Measurements from ENCODE around the gene PTHLH.

The PTHLH gene

DNA sequence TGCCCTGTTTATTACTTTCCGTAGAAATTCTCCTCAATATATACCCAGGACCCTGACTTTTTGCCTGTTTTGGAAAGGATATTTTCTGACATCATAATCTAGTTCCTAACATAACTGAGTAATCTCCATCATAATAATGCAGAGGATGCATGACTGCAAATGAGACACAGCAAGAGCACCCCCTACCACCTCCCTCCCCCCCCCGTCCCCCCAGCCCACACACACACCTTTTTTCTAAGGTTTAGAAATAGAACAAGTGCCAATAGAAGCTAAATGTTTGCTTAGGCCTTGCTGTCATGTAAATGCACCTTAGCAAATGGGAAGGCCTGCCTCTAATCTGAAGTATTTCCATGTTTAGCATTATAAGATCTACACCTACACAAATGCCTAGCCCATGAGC is at the start of gene PTHLH:
PTHLH (minus strand) TSS at position 13 of the 400 bp plus-strand sequence. CDS start 3,239 bp downstream, outside the sequence.
- DNase-seq: no peak

DNA sequence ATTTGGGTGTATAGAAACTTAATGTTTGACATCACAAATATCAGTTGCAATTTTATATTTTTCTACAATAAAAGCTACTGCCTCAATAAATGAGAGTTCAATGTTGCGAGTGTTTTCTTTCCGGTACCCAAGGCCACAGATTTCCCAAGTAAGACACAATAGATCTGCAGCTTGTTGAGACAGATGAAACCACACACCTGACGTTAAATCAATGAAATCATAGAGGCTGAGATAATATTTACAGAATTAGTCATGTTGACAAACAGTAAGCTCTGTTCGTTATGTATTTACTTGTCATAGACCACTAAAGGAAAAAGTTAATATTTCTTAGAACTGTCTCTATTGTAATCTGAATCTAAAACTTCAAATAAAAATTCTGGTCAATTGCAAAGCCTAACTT is 49.2 kb upstream of the PTHLH start:
- DNase-seq: no peak

DNA sequence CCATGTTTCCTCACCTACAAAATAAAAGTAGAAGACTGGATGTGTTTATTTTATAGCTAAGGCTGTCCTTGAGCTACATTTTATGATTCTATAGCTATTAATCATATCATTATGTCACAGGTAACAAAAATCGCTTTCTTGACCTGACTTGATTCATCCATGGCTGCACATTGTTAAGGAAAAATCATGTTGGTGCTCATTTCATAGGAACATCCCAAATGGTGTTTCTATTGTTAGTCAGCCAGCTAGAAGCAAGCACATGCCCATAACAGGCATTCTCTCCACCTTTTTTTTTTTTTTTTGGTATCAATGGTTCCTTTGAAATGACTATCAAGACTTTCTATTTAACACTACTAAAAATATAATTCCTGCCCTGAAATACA is 45.3 kb upstream of the PTHLH start:
- DNase-seq: no peak

DNA sequence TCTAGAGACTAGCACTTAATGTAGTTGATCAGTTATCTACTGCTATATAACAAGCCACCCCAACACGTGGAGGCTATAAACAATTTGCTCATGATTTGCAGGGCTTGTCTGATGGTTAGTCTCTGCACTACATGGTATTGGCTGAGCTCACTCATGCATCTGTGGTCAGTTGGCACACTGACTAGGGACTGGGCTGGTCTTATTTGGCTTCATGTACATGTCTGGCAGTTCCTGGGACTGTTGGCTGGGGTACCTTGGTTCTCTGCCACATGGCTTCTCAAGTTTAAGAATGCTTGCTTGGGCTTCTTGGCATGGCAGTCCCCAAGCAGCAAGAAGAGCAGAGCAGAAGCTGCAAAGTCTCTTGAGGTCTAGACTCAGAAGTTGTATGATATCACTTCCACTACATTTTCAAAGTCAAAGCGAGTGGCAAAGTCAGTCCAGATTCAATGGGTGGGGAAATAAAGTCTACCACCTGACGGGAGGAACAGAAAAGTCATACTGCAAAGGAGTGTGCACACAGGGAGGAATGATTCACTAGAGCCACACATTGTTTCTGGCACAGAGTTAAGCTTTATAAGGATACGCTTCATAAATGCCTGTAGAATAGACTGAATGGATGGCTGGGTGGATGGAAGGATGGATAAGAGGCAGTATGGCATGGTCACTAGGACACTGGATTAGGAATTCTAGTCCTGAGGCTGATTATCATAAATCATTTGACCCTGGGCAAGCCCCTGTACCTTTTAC is 44.8 kb upstream of the PTHLH start:
- no peak for DNase-seq

DNA sequence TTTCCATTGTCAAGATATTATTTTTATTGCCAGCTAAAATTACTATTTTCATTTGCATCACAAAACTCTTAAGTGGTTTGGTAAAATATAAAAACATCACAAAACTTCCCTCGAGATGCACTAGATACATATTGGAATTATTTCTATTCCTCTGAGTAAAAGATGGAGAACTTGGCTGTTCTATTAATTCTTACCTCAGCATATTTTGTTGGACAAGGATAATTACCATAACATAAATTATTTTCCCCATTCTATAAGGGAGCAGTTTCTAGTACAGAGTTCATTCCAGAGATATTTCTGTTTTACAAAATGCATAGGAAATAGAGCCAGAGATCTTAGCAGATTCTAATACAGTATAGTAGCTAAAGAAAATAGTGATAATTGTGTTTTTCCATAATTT is 42.6 kb upstream of the PTHLH start:
- DNase-seq: no peak

DNA sequence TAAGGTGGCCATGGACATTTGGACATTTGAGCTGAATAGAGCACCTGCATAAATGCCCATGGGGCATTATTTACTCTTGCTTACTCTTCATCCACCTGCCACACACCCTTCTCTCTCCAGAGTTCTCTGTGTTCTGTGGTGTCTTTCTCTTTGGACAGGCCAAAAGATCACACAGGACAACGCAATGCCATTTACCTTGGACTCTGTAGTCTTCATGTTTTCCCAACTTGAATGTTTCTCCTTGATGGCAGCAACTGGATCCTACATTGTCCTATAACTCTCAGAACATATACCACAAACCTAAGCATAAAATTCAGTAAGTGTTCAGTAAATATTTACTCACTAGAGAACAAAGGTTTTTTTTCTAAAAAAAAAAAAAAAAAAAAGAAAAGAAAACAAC is 41.7 kb upstream of the PTHLH start:
- DNase-seq: no peak

DNA sequence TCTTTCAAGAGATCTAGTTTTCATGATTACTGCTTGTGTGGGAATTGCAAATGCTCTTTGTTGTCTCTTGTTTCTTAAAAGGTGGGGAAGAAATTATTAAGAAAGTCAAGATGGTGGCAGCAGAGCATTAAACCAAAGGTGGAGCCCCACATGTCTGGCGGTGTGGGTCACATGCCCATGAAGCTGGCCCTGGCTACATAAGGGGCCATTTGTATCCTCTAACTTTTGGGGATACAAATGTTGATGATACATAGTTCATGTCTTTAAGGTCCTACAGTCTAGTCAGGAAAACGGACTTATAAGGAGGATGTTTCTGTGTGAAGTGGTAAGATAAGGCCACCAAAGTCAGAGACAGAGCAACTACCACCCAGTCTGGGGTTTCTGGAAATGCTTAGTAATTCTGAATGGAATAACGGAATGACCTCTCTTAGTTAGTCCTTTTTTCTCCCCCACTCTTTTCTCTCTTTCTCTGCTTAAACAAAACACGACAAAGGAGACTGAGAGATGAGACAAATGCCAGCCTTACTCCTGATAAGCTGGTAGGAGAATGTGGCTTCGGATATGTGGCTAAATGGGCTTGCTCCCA is 39.9 kb upstream of the PTHLH start:
- no peak for DNase-seq

DNA sequence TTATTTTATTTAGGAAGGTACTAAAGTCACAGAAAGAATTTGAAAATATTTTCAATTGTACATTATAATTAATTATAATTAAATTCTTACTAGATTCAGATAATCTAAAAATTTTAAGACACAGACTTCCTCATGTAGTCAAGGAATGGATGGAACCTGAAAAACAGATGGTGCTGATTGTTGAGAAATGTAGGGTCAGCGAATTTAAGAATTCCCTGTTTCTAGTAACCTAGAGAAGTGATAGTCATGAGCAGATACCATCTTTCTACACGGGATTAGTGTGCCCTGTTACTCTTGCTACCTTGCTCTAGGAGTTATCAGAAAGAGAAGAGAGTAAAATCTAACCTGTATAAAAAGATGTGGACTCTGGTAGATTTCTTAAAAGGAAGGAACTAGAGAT is 37.5 kb upstream of the PTHLH start:
- no peak for DNase-seq

DNA sequence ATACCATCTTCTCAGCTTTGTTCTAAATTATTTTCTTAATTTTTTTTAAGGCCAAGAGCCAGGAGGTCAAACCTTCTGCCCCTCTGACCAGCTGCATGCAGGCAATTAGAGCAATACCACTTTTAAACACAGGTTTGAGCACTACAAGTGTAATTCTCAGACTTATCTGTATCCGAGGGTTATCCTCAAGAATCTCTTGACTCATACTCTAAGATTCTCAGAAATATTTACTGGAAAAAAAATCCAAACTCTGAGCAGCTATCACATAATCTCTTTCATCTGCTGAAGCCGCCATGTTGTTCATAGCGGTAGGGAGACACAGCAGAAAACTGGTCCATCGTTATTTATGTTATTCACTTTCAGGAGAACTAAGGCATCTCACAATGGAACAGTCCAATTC is 27.4 kb upstream of the PTHLH start:
- no peak for DNase-seq

DNA sequence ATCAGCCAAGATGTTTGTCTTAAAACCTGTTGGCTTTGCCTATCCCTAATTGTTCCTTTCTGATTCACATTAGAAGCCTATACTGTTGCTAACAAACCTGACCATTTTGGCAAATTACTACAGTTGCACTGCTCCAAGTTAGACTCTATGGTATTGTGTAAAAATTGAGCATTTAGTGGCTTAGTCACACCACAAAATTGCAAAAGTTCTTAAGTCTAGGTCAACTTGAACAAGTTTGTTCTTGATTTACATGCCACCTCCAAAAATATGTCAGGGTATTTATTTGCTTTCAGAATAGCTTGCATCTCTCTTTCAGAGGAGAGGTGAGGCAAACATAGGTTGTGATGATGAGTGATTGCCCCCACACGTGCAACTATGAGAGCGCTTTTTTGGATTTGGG is 27.0 kb upstream of the PTHLH start:
- no peak for DNase-seq

DNA sequence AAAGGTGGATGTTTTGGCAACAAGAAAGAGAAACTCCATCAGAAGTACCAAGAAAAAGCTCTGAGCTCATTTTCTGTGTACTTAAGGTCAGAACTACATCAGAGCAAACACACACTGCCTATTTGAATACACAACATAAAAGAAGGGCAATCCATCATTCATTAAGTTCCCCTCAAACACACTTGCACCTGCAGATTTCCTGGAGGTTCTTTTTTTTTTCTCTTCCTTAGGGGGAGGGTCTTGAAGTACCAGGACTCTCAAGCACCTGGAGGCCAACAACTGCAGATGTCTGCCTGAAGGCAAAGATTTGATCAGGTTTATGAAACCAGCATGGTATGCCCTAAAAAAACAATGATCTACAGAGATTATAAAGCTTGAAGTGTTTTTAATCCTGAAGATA is 26.1 kb upstream of the PTHLH start:
- no peak for DNase-seq

DNA sequence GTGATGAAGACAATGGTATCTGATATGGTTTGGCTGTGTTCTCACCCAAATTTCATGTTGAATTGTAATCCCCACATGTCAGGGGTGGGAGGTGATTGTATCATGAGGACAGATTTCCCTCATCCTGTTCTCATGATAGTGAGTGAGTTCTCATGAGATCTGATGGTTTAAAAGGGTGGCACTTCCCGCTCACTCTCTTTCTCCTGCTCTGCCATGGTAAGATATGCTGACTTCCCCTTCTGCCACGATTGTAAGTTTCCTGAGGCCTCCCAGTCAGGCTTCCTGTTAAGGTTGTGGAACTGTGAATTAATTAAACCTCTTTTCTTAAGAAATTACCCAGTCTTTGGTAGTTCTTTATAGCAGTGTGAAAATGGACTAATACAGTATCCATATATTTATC is 25.6 kb upstream of the PTHLH start:
- no peak for DNase-seq

DNA sequence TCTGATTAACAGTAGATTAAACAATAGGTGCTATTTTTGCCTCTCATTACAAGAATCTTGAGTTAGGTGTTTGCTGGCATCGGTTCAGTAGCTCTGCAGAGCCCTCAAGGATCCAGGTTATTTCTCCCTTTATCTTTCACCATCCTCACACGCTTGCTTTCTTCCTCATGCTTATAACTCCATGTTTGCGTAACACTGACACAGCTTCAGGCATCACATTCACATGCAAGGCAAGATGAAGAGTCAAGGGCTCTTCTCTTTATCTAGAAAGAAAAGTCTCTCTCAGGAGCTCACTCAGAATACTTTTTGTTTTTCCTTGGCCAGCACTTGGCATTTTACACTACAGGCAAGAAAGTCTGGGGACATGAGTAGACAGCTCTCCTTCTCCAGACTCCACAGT is 24.2 kb upstream of the PTHLH start:
- DNase-seq: no peak

DNA sequence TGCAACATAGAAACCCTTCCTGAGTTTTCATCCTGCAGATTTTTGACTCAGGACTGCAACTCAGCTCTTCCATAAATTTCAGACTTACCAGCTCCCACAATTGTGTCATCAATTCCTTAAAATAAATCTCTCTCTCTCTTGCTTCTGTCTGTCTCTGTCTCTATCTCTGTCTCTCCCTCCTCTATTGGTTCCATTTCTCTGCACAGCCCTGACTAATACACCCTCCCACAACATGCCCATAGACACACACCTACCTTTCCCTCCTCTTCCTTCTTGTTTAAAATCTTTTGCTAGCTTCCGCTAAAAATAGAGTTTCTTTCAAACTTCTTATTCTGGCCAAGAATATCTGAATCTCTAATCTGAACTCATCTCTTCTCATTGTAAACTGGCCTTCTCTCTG is 22.9 kb upstream of the PTHLH start:
- DNase-seq: no peak

DNA sequence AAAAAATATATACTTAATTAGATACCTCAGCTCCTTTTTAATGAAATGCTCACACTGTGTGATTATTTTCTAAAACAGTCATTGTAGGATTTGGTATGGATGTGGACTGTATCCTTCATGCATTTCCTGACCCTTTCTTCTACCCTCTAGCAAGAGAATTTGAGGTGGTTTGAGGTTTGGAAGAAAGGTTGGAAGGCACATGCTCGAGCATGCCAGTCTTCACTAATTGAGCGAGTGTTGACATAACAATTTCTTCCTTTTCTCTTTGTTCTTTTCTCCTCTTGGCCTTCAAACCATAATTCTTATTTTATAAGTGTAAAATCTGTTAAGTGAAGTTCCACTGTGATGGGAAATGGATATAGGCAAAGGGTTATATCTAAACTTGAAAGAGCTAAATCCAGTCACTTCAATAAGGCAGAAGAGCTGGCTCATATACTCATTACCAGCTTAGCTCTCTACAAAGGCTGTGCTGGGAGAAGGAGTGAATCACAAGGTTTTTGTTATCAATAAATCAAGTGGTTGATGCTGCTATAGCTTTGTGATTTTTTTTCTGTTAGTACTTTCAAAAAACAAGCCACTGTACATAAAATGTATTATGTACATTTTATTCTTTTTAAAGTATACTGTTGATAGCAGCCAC is 16.2 kb upstream of the PTHLH start:
- DNase-seq: no peak

DNA sequence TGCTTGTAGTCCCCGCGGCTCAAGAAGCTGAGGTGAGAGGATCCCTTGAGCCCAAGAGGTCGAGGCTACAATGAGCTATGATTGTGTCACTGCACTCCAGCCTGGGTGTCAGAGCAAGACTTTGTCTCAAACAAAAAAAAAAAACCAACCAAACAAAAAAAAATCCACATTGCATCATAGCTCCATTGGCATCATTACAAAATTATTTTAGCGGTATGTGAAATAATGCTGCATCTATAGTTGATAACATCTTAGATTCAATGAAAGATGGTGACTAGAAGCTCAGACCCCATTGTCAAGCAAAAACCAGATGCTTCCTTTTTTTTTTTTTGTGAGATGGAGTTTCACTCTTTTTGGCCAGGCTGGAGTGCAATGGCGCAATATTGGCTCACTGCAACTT is 14.8 kb upstream of the PTHLH start:
- DNase-seq: no peak

DNA sequence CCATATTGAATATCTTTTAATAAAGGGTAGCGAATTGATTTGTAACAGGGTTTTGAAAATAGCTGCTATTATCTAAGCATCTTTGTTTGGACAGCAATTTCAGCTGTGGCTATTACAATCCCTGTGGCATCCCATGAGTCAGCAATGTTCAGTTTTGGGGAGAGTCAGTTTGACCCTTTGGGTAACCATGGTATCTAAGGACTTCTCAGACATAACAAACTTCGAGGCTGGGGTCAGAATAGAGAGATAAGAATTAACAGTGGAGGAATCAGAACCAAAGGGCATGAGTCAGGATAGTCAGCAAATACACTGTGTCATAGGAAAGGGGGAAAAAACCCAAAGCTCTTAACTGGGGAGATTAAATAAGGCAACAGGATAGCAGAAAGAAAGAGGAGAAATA is 11.7 kb upstream of the PTHLH start:
- no peak for DNase-seq

DNA sequence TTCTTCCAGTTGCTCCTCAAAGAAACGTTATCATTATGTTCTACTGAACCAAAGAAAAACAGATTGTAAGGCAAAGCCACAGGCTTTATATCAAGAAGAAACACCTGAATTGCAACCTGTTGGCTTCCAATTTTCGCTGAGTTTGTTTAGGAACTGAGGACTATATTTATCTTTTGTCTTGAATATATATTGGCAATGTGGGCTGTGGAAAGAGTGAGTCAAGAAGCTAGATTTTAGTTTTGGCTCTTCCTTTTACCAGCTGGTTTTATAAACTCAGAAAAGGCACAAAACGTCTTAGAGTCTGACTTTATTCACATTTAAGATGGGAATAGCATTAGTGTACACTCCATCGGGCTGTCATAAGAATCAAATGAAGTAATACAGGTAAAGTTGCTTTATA is 10.4 kb upstream of the PTHLH start:
- DNase-seq: no peak

DNA sequence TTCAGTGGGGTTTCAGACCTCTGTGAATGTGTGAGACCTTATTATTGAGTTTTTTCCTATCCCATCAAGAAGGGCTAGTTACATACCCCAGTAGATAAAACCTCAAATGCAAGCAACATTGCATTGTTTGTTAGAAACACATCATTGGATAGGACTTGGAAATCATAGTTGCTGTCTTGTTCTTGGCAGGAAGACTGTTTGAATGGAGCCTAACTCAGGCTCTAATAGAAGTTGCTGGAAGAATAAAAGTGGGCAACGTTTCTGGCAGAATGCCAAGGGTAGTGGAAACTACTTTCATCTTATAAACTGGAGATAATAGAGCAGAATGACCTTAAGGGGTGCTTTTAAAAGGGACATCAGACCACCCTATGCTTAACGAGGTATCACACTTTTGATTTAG is 9.9 kb upstream of the PTHLH start:
- no peak for DNase-seq

DNA sequence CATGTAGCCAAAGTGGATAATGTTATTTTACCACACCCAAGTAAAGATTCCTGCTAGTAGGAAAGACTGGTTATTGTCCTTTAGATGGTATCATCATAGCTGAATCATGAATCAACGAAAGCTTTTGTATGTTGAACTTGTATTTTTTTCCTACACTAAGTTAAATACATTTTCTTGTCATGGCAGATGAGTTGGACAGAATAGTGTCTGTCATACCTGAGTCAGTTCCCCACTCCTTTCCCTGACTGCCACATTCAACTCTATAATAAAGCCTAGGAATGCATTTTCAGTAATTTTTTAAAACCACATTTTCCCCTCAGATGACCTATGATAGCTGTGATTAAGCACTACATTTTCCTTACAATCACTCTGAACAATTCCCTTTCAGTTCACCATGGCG is 9.3 kb upstream of the PTHLH start:
- no peak for DNase-seq

DNA sequence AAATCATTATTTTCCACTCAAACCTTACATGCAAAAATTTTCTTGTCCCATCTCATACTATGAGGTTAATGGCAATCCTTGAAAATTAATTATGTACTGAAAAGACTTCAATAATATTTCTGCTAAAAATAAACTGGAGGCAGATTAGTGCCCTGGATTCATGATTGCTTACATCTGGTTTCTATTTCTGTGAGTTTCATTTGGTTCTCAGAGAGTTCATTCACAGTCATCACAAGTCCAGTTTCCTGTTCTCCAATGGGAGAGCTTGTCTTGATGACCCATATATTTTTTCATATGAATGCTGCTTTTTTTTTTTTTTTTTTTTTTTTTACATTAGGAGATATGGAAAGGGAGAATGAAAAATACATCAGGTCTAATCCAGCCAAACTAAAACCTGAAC is 6.6 kb upstream of the PTHLH start:
- no peak for DNase-seq

DNA sequence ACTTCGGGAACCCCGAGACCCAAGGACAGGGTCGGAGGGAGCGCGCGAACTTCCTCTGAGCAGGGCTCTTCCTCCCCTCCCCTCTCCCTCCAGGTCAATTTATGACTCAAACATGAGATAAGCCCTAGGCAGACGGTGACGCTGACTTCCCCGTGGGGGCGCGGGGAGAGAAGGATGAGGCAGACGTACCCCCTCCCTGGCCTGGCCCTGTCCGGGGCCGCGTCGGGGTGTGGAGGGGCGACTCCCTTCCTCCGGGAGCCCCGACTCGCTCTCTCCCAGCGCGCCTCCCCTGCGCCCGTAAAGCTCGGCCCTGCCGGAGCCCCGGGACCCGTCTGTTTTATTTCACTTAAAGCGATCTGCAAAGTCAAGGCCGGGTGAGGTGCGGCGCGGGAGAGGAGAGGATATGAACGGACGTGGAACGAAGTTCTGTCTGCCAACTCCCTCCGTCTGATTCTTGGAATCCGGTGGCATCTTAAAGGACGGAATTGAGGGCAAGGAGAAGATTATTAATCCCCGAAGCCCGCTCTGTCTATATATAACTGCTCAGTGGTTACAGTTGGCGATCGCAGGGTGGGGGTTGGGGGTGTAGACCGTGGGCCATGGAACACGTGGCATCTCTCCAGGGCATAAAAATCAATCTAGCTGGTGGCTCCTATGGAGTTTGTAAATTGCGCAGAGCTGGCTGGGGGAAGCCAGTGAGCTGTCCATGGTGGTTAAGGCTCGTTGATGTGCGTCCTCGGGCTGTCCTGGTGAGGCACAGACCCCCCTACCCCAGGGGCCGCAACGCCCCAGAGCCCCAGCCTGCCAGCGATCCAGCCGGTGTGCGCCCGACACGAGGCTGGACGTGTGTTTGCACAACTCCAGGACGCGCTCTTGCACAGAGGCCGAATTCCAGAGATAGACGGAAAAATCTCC is 2.9 kb upstream of the PTHLH start:
- no peak for DNase-seq

DNA sequence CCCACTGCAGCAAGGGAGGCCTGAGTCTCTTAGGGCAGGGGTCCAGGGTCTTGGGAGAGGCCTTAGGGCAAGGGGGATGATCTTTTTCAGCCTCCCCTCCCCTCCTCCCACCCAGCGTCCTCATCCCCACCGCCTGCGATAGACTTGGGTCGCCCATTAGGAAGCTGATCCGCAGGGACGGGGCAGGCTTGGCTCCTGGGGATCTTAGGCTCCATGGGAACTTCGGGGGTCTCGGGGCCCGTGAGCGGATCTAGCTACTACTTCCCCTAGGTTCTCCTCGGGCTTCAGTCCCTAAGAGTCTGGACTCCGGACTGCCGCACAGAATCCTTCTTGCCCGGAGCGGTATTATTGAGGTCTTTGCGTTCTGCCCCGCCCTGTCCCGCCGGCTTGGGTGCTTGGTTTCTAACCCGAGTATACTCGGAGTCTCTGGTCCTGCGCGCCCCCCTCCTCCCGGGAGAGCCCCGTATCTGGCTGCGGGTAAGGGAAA is 2.2 kb upstream of the PTHLH start:
- no peak for DNase-seq

Measured in AML-193 (cell line).